NCI-H345 (cell line): ENCODE data around the gene PIGO.

ENCODE experiments used
- DNase-seq: peaks from one replicate; lab custom pipeline; 2025; lab: John Stamatoyannopoulos, UW

The PIGO gene

GRCh38 chr9:35070823-35071813 is 25.3 kb downstream of the PIGO start:
- DNase-seq: no peak

- DNase-seq: no peak
Observed at GRCh38 chr9:35069020-35069419, 27.4 kb downstream of the PIGO start.

- DNase-seq: no peak
Observed at GRCh38 chr9:35067056-35067455, 29.3 kb downstream of the PIGO start.

GRCh38 chr9:35060548-35061207 is 35.7 kb downstream of the PIGO start:
- DNase-seq: no peak

- DNase-seq: no peak
Observed at GRCh38 chr9:35059438-35059837, 37.0 kb downstream of the PIGO start.

- no peak for DNase-seq
Observed at GRCh38 chr9:35057271-35057620, 39.1 kb downstream of the PIGO start.

- DNase-seq: no peak
Observed at GRCh38 chr9:35056571-35057270, 39.7 kb downstream of the PIGO start.

GRCh38 chr9:35054871-35055644 is 41.3 kb downstream of the PIGO start:
- DNase-seq: no peak

GRCh38 chr9:35054185-35054835 is 42.1 kb downstream of the PIGO start:
- DNase-seq: no peak

GRCh38 chr9:35051069-35051967 is 45.1 kb downstream of the PIGO start:
- peak; percentile 17 for DNase-seq

- no peak for DNase-seq
Observed at GRCh38 chr9:35048511-35048910, 47.9 kb downstream of the PIGO start.

GRCh38 chr9:35044071-35044470 is 52.3 kb downstream of the PIGO start:
- no peak for DNase-seq

GRCh38 chr9:35042891-35043545 is 53.4 kb downstream of the PIGO start:
- DNase-seq: no peak

GRCh38 chr9:35042081-35042604 is 54.2 kb downstream of the PIGO start:
- no peak for DNase-seq
